ENCODE results near the gene NKAIN2.

- TF ChIP-seq CTCF (IDR thresholded peaks at IDR 0.05), result no peak
- no peak for TF ChIP-seq POLR2A (IDR thresholded peaks at IDR 0.05)
Observed at GRCh38 chr6:124799638-124800037, 996.0 kb downstream of the NKAIN2 start.
